Measurements from ENCODE around the gene EDN2. TPM values are rescaled to one million over a fixed set of nuclear protein-coding genes. Genes with fewer than 3 reads are reported as not detected.

Gene EDN2
- total RNA-seq, 1 experiment from 2014 or later: 0.24 TPM

DNA sequence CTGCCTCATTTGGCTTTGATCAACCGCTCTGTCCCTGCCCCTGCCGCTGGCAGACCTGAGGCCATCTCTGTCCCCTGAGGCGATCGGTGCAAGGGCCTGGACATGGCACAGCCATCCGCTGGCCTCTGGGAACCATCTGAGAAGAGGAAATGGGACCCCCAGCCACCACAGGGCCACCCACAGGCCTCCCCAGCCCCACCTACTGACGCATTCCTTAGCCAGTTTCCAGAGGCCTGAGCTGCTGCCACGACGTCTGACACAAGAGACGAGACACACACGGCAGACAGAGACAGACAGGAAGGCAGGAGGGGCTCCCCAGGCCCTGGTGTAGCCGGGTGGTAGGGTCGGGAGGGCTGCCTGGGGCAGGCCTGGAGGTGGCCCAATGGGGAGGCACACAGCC lies 37.3 kb upstream of the EDN2 start:
- peak; percentile 55 for DNase-seq
- Mint-ChIP-seq H3K9me3 (peaks cover 2% of the 10 kb centered on the region in 2 experiments; a peak in 2 of 5 replicates), H3K4me1 (peaks cover 0 to 13% of the 10 kb centered on the region in 2 experiments; a peak in 2 of 4 replicates), H3K36me3 (ENCODE audit: insufficient read depth in 1 of 3, low read depth in 3 of 3) (no peaks in the 10 kb centered on the region; a peak in 1 of 7 replicates), H3K4me3 (no peak overlapping the region), H3K27me3 (ENCODE audit: low read depth) (peaks cover 10% of the 10 kb centered on the region), H3K27ac (peak overlapping the region in 1 of 3 experiments; percentile 5; a peak in 1 of 7 replicates)
- Histone ChIP-seq H4K8ac (replicated peaks; ENCODE audit: insufficient read length, low read depth, low read length) (no peak overlapping the region), H3K9ac (ENCODE audit: extremely low read depth, insufficient read length, low read length) (no peak overlapping the region), H3K27me3 (ENCODE audit: insufficient read depth, low read length) (no peaks in the 10 kb centered on the region), H3K23me2 (ENCODE audit: insufficient read length, low read depth, low read length, poor library complexity, severe bottlenecking) (no peaks in the 10 kb centered on the region), H3K4me1 (ENCODE audit: insufficient read depth, low read length) (no peaks in the 10 kb centered on the region), H2BK120ac (ENCODE audit: low read depth, low read length, poor library complexity, severe bottlenecking) (no peak overlapping the region), H3K9me3 (ENCODE audit: control insufficient read depth, low read depth, low read length) (no peaks in the 10 kb centered on the region), H3K56ac (ENCODE audit: insufficient read length, low read depth, low read length) (no peak overlapping the region), H2BK20ac (ENCODE audit: low read depth, low read length, poor library complexity, severe bottlenecking) (no peak overlapping the region), H3K27ac (ENCODE audit: insufficient read length, low read depth, low read length) (no peak overlapping the region), H4K20me1 (ENCODE audit: control insufficient read depth, insufficient read depth, insufficient read length) (no peaks in the 10 kb centered on the region), H3K14ac (ENCODE audit: insufficient read depth, low read length) (no peak overlapping the region; the same call in 1 of the 2 replicates), H3K4me2 (ENCODE audit: insufficient read depth, insufficient read length, low read length) (no peak overlapping the region), H2BK12ac (ENCODE audit: insufficient read length, low read depth, low read length) (no peak overlapping the region), H3K79me1 (ENCODE audit: insufficient read depth, low read depth, low read length, poor library complexity, severe bottlenecking) (no peaks in the 10 kb centered on the region), H3K23ac (ENCODE audit: insufficient read length, low read depth, low read length) (no peak overlapping the region), H2AK5ac (ENCODE audit: insufficient read length, low read length) (no peak overlapping the region), H3K18ac (ENCODE audit: insufficient read length, low read depth, low read length) (no peak overlapping the region), H4K91ac (ENCODE audit: insufficient read length, low read depth, low read length) (no peak overlapping the region), H3T11ph (ENCODE audit: low read length) (no peak overlapping the region), H3K4ac (ENCODE audit: low read depth, low read length) (no peak overlapping the region), H3K79me2 (ENCODE audit: insufficient read depth, low read length) (no peaks in the 10 kb centered on the region), H2BK5ac (ENCODE audit: insufficient read length, low read length) (no peak overlapping the region), H4K5ac (ENCODE audit: insufficient read length, low read depth, low read length) (no peak overlapping the region), H2BK15ac (ENCODE audit: low read depth, low read length) (no peak overlapping the region), H2AFZ (ENCODE audit: low read length) (no peak overlapping the region)
- TF ChIP-seq, protein P1, sequence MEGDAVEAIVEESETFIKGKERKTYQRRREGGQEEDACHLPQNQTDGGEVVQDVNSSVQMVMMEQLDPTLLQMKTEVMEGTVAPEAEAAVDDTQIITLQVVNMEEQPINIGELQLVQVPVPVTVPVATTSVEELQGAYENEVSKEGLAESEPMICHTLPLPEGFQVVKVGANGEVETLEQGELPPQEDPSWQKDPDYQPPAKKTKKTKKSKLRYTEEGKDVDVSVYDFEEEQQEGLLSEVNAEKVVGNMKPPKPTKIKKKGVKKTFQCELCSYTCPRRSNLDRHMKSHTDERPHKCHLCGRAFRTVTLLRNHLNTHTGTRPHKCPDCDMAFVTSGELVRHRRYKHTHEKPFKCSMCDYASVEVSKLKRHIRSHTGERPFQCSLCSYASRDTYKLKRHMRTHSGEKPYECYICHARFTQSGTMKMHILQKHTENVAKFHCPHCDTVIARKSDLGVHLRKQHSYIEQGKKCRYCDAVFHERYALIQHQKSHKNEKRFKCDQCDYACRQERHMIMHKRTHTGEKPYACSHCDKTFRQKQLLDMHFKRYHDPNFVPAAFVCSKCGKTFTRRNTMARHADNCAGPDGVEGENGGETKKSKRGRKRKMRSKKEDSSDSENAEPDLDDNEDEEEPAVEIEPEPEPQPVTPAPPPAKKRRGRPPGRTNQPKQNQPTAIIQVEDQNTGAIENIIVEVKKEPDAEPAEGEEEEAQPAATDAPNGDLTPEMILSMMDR (conservative IDR thresholded peaks at IDR 0.05): no peak
- WGBS (ENCODE audit: extremely low coverage, insufficient read length, low lambda C conversion rate): no CpG with 5 or more reads among the region's 12 CpGs

All from H9 (cell line).